AG04449 (cell line): ENCODE measurements around the gene MAN2C1.

Experiments
- CTCF ChIA-PET: fragments of 350-600 bp; formaldehyde crosslinking; extraction: SDS; loops from one replicate; lab custom pipeline; 2021; ENCODE audit warnings: antibody characterized with exemption; lab: Yijun Ruan, JAX
- POLR2A ChIA-PET: fragments of 400-600, 350-600 bp; formaldehyde crosslinking; extraction: SDS; loops from one replicate; lab custom pipeline; 2020; ENCODE audit warnings: antibody characterized with exemption, inconsistent platforms; lab: Yijun Ruan, JAX
- DNase-seq: peaks from one replicate; pipeline ENCODE4 v3.0.0-alpha.2; 2010; ENCODE audit warnings: low read depth, low spot score
- H3K4me3 ChIP-seq: 2 replicates; pipeline ENCODE4 v1.5.1; 2011; ENCODE audit warnings: low read depth, mild to moderate bottlenecking, control low read depth, low read length
- TF ChIP-seq, protein P1 (sequence below): IDR thresholded peaks from one replicate; pipeline ENCODE4 v1.5.1; 2011; ENCODE audit warnings: mild to moderate bottlenecking, moderate library complexity, low read length, control low read depth, inconsistent platforms; ENCODE audit not compliant: insufficient read depth; ENCODE audit errors: missing control alignments

MAN2C1 gene

DNA sequence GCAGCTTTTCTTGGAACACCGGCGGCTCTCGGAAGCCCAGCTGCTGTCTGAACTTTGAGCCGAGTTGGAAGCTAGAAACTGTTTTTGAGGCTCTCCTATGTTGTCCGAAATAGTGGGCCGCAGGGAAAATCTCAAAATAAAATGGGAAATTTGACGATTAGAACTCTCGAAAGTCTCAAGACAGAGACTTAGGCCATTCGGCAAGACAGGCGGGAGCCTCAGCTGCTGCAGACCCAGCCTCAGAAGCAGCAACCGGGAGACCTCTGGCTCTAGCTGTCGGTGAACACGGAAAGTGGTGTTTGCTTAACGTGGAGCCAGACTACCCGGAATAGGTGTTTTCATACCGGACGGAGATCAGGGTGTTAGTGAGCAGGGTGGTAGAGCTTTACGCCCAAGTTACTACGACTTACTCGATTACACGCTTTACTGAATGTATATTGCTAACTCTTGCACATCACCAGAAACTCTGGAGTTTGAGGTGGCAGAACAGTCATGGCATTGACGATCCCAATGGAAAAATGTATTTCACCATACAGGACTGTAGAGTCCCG lies 357 bp upstream of the MAN2C1 start:
- H3K4me3 ChIP-seq, result peak overlapping the region; percentile 86
- POLR2A ChIA-PET, result interaction anchor here (0.7 to 1.9 kb wide), 10 partner anchors 13 to 279 kb away, joined by 3 to 12 read pairs (median 4); partner anchors contain the start of genes C15orf39, IMP3, SIN3A and SNX33
- DNase-seq, result no peak
- CTCF ChIA-PET, result interaction anchor here (1.0 to 3.7 kb wide), 27 partner anchors 8 to 433 kb away, joined by 3 to 50 read pairs (median 8); partner anchors contain the start of genes IMP3 and SNX33
- TF ChIP-seq, protein P1, sequence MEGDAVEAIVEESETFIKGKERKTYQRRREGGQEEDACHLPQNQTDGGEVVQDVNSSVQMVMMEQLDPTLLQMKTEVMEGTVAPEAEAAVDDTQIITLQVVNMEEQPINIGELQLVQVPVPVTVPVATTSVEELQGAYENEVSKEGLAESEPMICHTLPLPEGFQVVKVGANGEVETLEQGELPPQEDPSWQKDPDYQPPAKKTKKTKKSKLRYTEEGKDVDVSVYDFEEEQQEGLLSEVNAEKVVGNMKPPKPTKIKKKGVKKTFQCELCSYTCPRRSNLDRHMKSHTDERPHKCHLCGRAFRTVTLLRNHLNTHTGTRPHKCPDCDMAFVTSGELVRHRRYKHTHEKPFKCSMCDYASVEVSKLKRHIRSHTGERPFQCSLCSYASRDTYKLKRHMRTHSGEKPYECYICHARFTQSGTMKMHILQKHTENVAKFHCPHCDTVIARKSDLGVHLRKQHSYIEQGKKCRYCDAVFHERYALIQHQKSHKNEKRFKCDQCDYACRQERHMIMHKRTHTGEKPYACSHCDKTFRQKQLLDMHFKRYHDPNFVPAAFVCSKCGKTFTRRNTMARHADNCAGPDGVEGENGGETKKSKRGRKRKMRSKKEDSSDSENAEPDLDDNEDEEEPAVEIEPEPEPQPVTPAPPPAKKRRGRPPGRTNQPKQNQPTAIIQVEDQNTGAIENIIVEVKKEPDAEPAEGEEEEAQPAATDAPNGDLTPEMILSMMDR, result no peak

DNA sequence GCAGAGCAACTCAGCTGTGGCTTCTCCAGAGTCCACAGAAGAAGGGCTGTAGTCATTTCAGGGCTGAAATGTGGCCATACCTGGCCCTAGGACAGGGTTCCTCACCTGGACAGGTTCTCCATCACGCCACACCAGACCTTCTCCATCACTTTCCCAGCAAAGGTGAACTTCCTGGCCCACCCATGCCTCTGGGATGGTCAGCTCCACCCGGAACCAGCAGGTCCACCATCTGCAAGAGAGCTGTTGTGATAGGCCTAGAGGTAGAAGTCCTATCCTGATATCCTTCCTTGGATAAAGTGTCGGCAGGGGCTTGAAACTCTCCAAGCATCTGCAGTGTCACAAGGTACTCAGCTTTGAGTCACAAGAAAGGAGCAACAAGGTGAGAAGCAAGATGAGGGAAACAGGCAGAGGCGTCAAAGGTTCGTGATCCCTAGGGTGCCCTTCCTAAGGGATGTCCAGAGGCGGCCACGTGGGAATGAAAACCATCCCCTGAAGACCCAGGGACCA lies 948 bp downstream of the MAN2C1 start:
- CTCF ChIA-PET, result interaction anchor here (0.6 to 3.7 kb wide), 45 partner anchors 8 to 554 kb away, joined by 3 to 50 read pairs (median 5); partner anchors contain the start of genes IMP3, PTPN9, SIN3A and SNUPN

DNA sequence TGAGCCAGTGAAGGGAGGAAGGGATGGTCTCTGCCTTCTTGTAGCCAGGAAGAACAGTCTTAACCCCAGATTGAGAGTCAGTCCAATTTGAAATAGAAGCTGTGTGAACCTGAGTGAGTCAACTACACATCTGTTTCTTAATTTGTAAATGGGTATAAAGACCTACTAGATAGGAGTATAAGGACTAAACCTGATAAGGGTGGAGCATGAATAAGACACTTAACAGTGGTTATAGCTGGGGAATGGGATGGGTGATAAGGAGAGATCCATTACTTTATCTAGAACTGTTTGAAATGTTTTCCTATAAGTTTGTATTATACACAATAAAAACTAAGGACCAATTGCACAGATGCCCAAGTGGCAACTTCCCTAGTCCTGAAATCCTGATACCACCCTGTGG lies 1.4 kb downstream of the MAN2C1 start:
- CTCF ChIA-PET, result interaction anchor here (0.6 to 3.7 kb wide), 26 partner anchors 8 to 435 kb away, joined by 3 to 50 read pairs (median 8); partner anchors contain the start of genes IMP3, PTPN9, SIN3A and SNUPN
- TF ChIP-seq, protein P1, result no peak
- no peak overlapping the region for H3K4me3 ChIP-seq
- no peak for DNase-seq
- POLR2A ChIA-PET, result interaction anchor here (1.0 to 1.8 kb wide), 6 partner anchors 8 to 304 kb away, joined by 3 to 11 read pairs (median 6); no protein-coding TSS in a partner anchor

More for the DNA sequence above, 948 bp downstream of the MAN2C1 start:
- no peak for DNase-seq
- peak overlapping the region; percentile 86 for H3K4me3 ChIP-seq
- TF ChIP-seq, protein P1, result no peak
- POLR2A ChIA-PET, result interaction anchor here (0.6 to 1.9 kb wide), 13 partner anchors 8 to 344 kb away, joined by 3 to 12 read pairs (median 4); partner anchors contain the start of genes IMP3, PPCDC and SIN3A

DNA sequence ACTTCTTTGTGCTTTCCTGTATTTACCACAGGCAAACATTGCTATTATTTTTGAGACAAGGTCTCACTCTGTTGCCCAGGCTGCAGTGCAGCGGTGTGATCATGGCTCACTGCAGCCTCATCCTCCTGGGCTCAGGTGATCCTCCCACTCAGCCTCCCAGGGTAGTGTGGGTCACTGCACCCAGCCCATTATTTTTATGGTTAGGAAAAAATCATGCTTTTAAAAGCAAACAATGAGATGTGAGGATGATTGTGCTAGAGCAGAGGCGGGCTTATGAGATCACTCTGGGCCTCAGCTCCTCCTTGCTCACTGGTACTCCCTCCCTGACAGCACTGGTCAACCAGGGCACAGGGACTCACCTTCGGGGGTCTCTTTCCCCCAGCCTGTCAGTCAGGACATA lies 2.2 kb downstream of the MAN2C1 start:
- DNase-seq, result no peak
- ChIA-PET CTCF (interaction anchor here (0.8 to 3.7 kb wide), 7 partner anchors 12 to 319 kb away, joined by 3 to 50 read pairs (median 16); partner anchors contain the start of genes IMP3, SIN3A and SNUPN), POLR2A (no interaction called here)
- H3K4me3 ChIP-seq, result no peak overlapping the region
- TF ChIP-seq, protein P1, result no peak

DNA sequence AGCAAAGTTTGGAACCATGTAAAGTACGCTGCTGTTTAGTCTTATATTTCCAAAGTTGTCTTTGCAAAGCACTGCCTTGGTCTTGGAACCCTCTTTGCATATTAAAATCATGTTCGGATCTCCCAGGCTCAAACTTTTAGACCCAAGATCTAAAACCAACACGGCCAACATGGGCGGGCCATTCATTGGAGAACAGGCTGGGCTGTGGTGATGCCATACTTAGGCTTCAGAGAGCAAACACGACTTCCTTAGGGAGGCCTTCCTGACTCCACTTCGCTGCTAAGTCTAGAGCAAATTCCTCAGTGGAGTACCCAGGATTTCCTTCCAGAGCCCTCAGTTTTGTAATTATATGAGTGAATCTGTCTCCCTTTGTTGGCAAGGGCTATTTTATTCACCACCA lies 3.5 kb downstream of the MAN2C1 start:
- H3K4me3 ChIP-seq, result no peak overlapping the region
- TF ChIP-seq, protein P1, result no peak
- POLR2A ChIA-PET, result no interaction called here
- CTCF ChIA-PET, result no interaction called here
- DNase-seq, result no peak

DNA sequence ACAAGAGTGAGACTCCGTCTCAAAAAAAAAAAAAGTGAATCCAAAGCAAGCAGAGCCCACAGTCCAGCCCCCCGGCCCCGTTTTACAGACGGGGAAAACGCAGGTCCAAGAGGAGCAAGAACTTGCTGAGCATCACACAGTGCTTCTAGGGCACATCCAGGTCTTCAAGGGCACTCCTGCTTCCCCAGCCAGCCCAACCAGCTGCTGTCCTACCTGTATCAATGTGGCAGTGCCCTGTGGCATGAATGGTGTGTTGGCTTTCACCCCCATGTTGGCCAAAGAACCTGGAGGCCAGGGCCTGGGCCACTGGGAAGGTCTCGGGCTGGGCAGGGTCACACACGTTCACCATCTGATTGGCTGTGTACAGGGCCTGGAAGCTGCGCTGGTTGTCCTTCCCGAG lies 4.6 kb downstream of the MAN2C1 start:
- H3K4me3 ChIP-seq, result no peak overlapping the region
- ChIA-PET CTCF (interaction anchor here (0.6 kb wide), 1 partner anchor 90 kb away, joined by 3 read pairs; no protein-coding TSS in a partner anchor), POLR2A (no interaction called here)
- TF ChIP-seq, protein P1, result no peak
- no peak for DNase-seq
